K562 (cell line): ENCODE measurements around the gene TMEM139. TPM values are rescaled to one million over a fixed set of nuclear protein-coding genes. Genes with fewer than 3 reads are reported as not detected.

Source experiments
- ATAC-seq: fragments of 200-7000 bp; cut with Tn5 transposase; 3 replicates; pipeline ENCODE4 v1.9.1; 2020; ENCODE audit warnings: moderate library complexity
- BruUV-seq: library from RNA; stranded (reverse); fragments of 400-500 nt; replicated peaks from 2 replicates; lab custom pipeline; 2021; lab: Mats Ljungman, UMichigan
- CTCF ChIA-PET: fragments of 300-600 bp; formaldehyde crosslinking; extraction: SDS; loops from one replicate; lab custom pipeline; 2021; ENCODE audit warnings: low intra/inter-chr PET ratio; lab: Yijun Ruan, JAX
- POLR2A ChIA-PET: fragments of 300-600, 350-650 bp; sonication (Branson Sonifier 250); formaldehyde crosslinking; extraction: SDS; loops from one replicate; lab custom pipeline; 2021; ENCODE audit warnings: antibody characterized with exemption, inconsistent platforms; lab: Yijun Ruan, JAX
- DNase-seq, 4 experiments: peaks; one replicate each; pipeline versions ENCODE4 v3.0.0 to v3.0.0-alpha.2; 2011 to 2018; ENCODE audit warnings: low spot score in 3 of 4, mixed read lengths in 3 of 4; ENCODE audit errors: extremely low read depth in 1 of 4
- FAIRE-seq: peaks from 2 replicates; lab custom pipeline; 2011; peaks lifted over from hg19 to GRCh38; lab: Jason Lieb, UNC
- H2AFZ ChIP-seq: 2 replicates; pipeline ENCODE4 v1.6.0; 2011; ENCODE audit warnings: low read depth, low read length, control low read depth, inconsistent platforms
- H3K27ac ChIP-seq: fragments of 200-600 bp; 3 replicates; pipeline ENCODE4 v1.8.0; 2011; ENCODE audit warnings: low read depth, mild to moderate bottlenecking, control low read depth, inconsistent platforms, low read length, moderate library complexity, mixed read lengths; ENCODE audit errors: extremely low read depth
- H3K27me3 ChIP-seq, 2 experiments: fragments of 300-600 bp in 1 of 2; 2 replicates in 1 of 2; 3 replicates in 1 of 2; pipeline versions ENCODE4 v1.6.0 to v1.8.0; 2011; ENCODE audit warnings: inconsistent platforms in 2 of 2, low read length in 2 of 2, mild to moderate bottlenecking in 1 of 2, mixed read lengths in 1 of 2, moderate library complexity in 1 of 2; ENCODE audit not compliant: control insufficient read depth in 2 of 2, insufficient read depth in 2 of 2
- H3K36me3 ChIP-seq: fragments of 300-600 bp; 3 replicates; pipeline ENCODE4 v1.8.0; 2011; ENCODE audit warnings: mild to moderate bottlenecking, low read length, inconsistent platforms; ENCODE audit not compliant: control insufficient read depth, insufficient read depth
- H3K4me1 ChIP-seq, 2 experiments: fragments of 200-600 bp in 1 of 2; replicated peaks in 1 of 2; 2 replicates in 1 of 2; 3 replicates in 1 of 2; pipeline versions ENCODE4 v1.5.1 to v1.8.0; 2011; ENCODE audit warnings: inconsistent platforms in 2 of 2, low read length in 2 of 2, mild to moderate bottlenecking in 1 of 2, mixed read lengths in 1 of 2, moderate library complexity in 1 of 2; ENCODE audit not compliant: control insufficient read depth in 2 of 2, insufficient read depth in 2 of 2
- H3K4me2 ChIP-seq: 2 replicates; pipeline ENCODE4 v1.6.1; 2011; ENCODE audit warnings: low read length, control low read depth, inconsistent platforms, mixed read lengths; ENCODE audit not compliant: insufficient read depth
- H3K4me3 ChIP-seq: fragments of 200-600 bp; sonication (generic), shearing (Covaris generic); 2 replicates; pipeline ENCODE4 v1.5.1; 2016; ENCODE audit warnings: control low read depth, inconsistent platforms
- H3K79me2 ChIP-seq: fragments of 200-600 bp; 3 replicates; pipeline ENCODE4 v1.8.0; 2011; ENCODE audit warnings: low read length, inconsistent platforms; ENCODE audit not compliant: control insufficient read depth, insufficient read depth
- H3K9ac ChIP-seq, 2 experiments: 2 replicates each; pipeline versions ENCODE4 v1.6.0 to v1.6.1; 2011; ENCODE audit warnings: low read depth in 2 of 2, low read length in 2 of 2, control low read depth in 1 of 2, inconsistent platforms in 1 of 2, mild to moderate bottlenecking in 1 of 2, mixed read lengths in 1 of 2; ENCODE audit not compliant: insufficient read depth in 1 of 2
- H3K9me1 ChIP-seq: one replicate; pipeline ENCODE4 v1.6.0; 2011; ENCODE audit warnings: inconsistent platforms, mild to moderate bottlenecking, low read length, moderate library complexity; ENCODE audit not compliant: control insufficient read depth, insufficient read depth
- H3K9me3 ChIP-seq: replicated peaks from 2 replicates; pipeline ENCODE4 v1.5.1; 2011; ENCODE audit warnings: low read depth, low read length, inconsistent platforms; ENCODE audit not compliant: control insufficient read depth, insufficient read depth
- H4K20me1 ChIP-seq: replicated peaks from 2 replicates; pipeline ENCODE4 v1.6.1; 2011; ENCODE audit warnings: low read length, inconsistent platforms, mixed read lengths; ENCODE audit not compliant: control insufficient read depth, insufficient read depth
- ARHGAP35 ChIP-seq: fragments of 450-650 bp; IDR thresholded peaks from 2 replicates; pipeline ENCODE4 v1.6.1; 2018; ENCODE audit not compliant: partially characterized antibody
- BRD9 ChIP-seq: fragments of 450-650 bp; IDR thresholded peaks from 2 replicates; pipeline ENCODE4 v1.6.1; 2018; ENCODE audit warnings: low read depth; ENCODE audit not compliant: partially characterized antibody
- CCAR2 ChIP-seq: fragments of 200-400 bp; formaldehyde crosslinking; IDR thresholded peaks from 2 replicates; pipeline ENCODE4 v1.6.1; 2017; ENCODE audit warnings: mild to moderate bottlenecking, low read depth, low read length
- CGGBP1 ChIP-seq: fragments of 250-450 bp; sonication (Bioruptor Pico); IDR thresholded peaks from 2 replicates; pipeline ENCODE4 v1.9.0; 2021; ENCODE audit warnings: mild to moderate bottlenecking
- CREM ChIP-seq: IDR thresholded peaks from 2 replicates; pipeline ENCODE4 v1.6.1; 2014; ENCODE audit warnings: antibody characterized with exemption, low read depth
- ELF1 ChIP-seq: fragments of 200-800 bp; sonication (Bioruptor generic); IDR thresholded peaks from 2 replicates; pipeline ENCODE4 v1.6.1; 2016; ENCODE audit warnings: missing genetic modification characterization, missing compliant biosample characterization
- ETV5 ChIP-seq: sonication (generic); formaldehyde crosslinking; IDR thresholded peaks from 2 replicates; pipeline ENCODE4 v1.4.0; 2020; ENCODE audit warnings: low read depth, mild to moderate bottlenecking, missing genetic modification reagents
- HDAC8 ChIP-seq: fragments of 450-650 bp; IDR thresholded peaks from 2 replicates; pipeline ENCODE4 v1.6.1; 2016; ENCODE audit warnings: mild to moderate bottlenecking, missing genetic modification characterization, moderate library complexity, missing compliant biosample characterization
- KAT2B ChIP-seq: IDR thresholded peaks from one replicate; pipeline ENCODE4 v1.6.1; 2012; ENCODE audit warnings: low read depth, mild to moderate bottlenecking, control low read depth, inconsistent platforms, low read length, moderate library complexity
- KDM1A ChIP-seq, 2 experiments: fragments of 450-650 bp; IDR thresholded peaks; 2 replicates each; pipeline ENCODE4 v1.6.1; 2016; ENCODE audit warnings: mild to moderate bottlenecking in 2 of 2
- L3MBTL2 ChIP-seq: fragments of 450-650 bp; IDR thresholded peaks from 2 replicates; pipeline ENCODE4 v1.6.1; 2016; ENCODE audit warnings: mild to moderate bottlenecking, moderate library complexity
- MEF2A ChIP-seq: IDR thresholded peaks from 2 replicates; pipeline ENCODE4 v1.6.1; 2011; ENCODE audit warnings: low read depth, mild to moderate bottlenecking, low read length, moderate library complexity; ENCODE audit not compliant: control insufficient read depth
- MEIS2 ChIP-seq: fragments of 450-650 bp; IDR thresholded peaks from 2 replicates; pipeline ENCODE4 v1.6.1; 2014; ENCODE audit warnings: mild to moderate bottlenecking; ENCODE audit not compliant: partially characterized antibody
- NCOA6 ChIP-seq: fragments of 450-650 bp; IDR thresholded peaks from 2 replicates; pipeline ENCODE4 v1.6.1; 2017; ENCODE audit warnings: mild to moderate bottlenecking
- PHF21A ChIP-seq: fragments of 450-650 bp; IDR thresholded peaks from 2 replicates; pipeline ENCODE4 v1.6.1; 2017; ENCODE audit warnings: low read depth, borderline replicate concordance
- RBM25 ChIP-seq: fragments of 200-400 bp; formaldehyde crosslinking; IDR thresholded peaks from 2 replicates; pipeline ENCODE4 v1.6.1; 2018; ENCODE audit warnings: low read length, low read depth, moderate library complexity; ENCODE audit not compliant: severe bottlenecking
- TCF3 ChIP-seq: sonication (generic); formaldehyde crosslinking; IDR thresholded peaks from 2 replicates; pipeline ENCODE4 v1.4.0; 2020; ENCODE audit warnings: mild to moderate bottlenecking, missing genetic modification reagents
- VEZF1 ChIP-seq: fragments of 200-800 bp; sonication (Bioruptor generic); IDR thresholded peaks from 2 replicates; pipeline ENCODE4 v1.6.1; 2017; ENCODE audit warnings: missing genetic modification characterization, missing compliant biosample characterization
- ZNF785 ChIP-seq: fragments of 250-450 bp; sonication (Bioruptor Pico); IDR thresholded peaks from 2 replicates; pipeline ENCODE4 v1.4.0; 2020; ENCODE audit warnings: mild to moderate bottlenecking
- WGBS: fragments of 100-300 bp; shearing (Covaris generic); methylation state at CpG from one replicate; pipeline ENCODE4 v1.1.6; 2016; ENCODE audit warnings: low coverage, mixed read lengths; ENCODE audit not compliant: insufficient coverage; ENCODE audit errors: missing lambda C conversion rate; 5-methylcytosine and 5-hydroxymethylcytosine counted together
- in situ Hi-C: fragments of 300-500 bp; cut with MboI; formaldehyde crosslinking; loops from 4 replicates; pipeline ENCODE4 v1.15.0; 2018; ENCODE audit warnings: inconsistent platforms, mixed read lengths
- intact Hi-C: fragments of 100-400 bp; cut with micrococcal nuclease; formaldehyde crosslinking; loops from 2 replicates; pipeline ENCODE4 v1.14.2; 2022
- polyA plus RNA-seq, 8 experiments: library from polyadenylated mRNA; depleted of rRNA in 4 of 8; stranded (reverse) in 5 of 8; unstranded in 3 of 8; fragments of >200 nt; fragmentation: Nextera tagmentation in 2 of 8; fragmentation: Illumina TruSeq in 1 of 8; extraction: Ambion mirVana in 2 of 8; extraction: Trizol in 1 of 8; gene quantifications; 2 replicates each; pipeline versions ENCODE4 v1.2.1 to v1.2.3, GENCODE V29; 2011 to 2014; ENCODE audit warnings: inconsistent platforms in 1 of 8, missing spikeins in 1 of 8
- total RNA-seq, 7 experiments: library from RNA; depleted of rRNA in 6 of 7; stranded (reverse); fragments of >200 nt in 6 of 7; fragmentation: Illumina TruSeq in 2 of 7; extraction: Trizol in 2 of 7; gene quantifications; 2 replicates each; pipeline versions ENCODE4 v1.2.1 to v1.2.3, GENCODE V29; 2011 to 2021; ENCODE audit warnings: low replicate concordance in 1 of 7
- TF ChIP-seq, protein P1 (sequence below): fragments of 450-650 bp; IDR thresholded peaks from 2 replicates; pipeline ENCODE4 v1.6.1; 2016
- TF ChIP-seq, protein P2 (sequence below): fragments of 450-650 bp; IDR thresholded peaks from 2 replicates; pipeline ENCODE4 v1.6.1; 2014; ENCODE audit warnings: low read depth, mild to moderate bottlenecking, moderate library complexity, borderline replicate concordance

Gene TMEM139
- total and polyA plus RNA-seq, 9 of the 15 experiments (the other 6 are each of a cell fraction or from before 2014, with no cell fraction given), result 0.27 to 1.8 (median 0.79) TPM

- intact Hi-C loops (loop anchor here (5.0 kb wide), 1 partner anchor 254 kb away; no protein-coding TSS in a partner anchor), in situ Hi-C loops (loop anchor here (10.0 kb wide), 1 partner anchor 61 kb away; no protein-coding TSS in a partner anchor)
- ChIA-PET CTCF (interaction anchor here (0.7 kb wide), 1 partner anchor 56 kb away, joined by 5 read pairs; no protein-coding TSS in a partner anchor), POLR2A (interaction anchor here (1.8 kb wide), 1 partner anchor 16 kb away, joined by 3 read pairs; no protein-coding TSS in a partner anchor)
- H3K9me1 ChIP-seq, result no peaks in the 10 kb centered on the region
- no peaks in the 10 kb centered on the region; a peak in 1 of 5 replicates for H3K4me1 ChIP-seq
- H3K79me2 ChIP-seq, result no peaks in the 10 kb centered on the region
- H2AFZ ChIP-seq, result peak overlapping the region; percentile 37
- 7% methylated on average over 3 of the region's 3 CpGs for WGBS
- H3K9ac ChIP-seq, result no peak overlapping the region
- DNase-seq (no peak), ATAC-seq (peak; percentile 11; the same call in 2 of the 3 replicates), FAIRE-seq (no peak)
- H3K36me3 ChIP-seq, result no peaks in the 10 kb centered on the region
- no peaks in the 10 kb centered on the region; a peak in 1 of 5 replicates for H3K27me3 ChIP-seq
- TF ChIP-seq ETV5 (CRISPR knock-in tag) (no peak), ARHGAP35 (no peak), ELF1 (tag) (no peak), KDM1A (IDR thresholded peaks at IDR 0.05) (0 out of 4 replicates have a peak, but pooled peaks of 1 of the 2 experiments have one; percentile 41), MEF2A (no peak), HDAC8 (tag) (no peak), KAT2B (no peak), CCAR2 (no peak), RBM25 (no peak), CREM (no peak), MEIS2 (peak; percentile 31), NCOA6 (no peak), PHF21A (no peak), L3MBTL2 (0 out of 2 replicates have a peak, but pooled peaks have one; percentile 17), BRD9 (no peak), ZNF785 (CRISPR knock-in tag) (no peak), TCF3 (no peak), CGGBP1 (CRISPR knock-in tag) (no peak), VEZF1 (no peak)
- TF ChIP-seq, protein P1, sequence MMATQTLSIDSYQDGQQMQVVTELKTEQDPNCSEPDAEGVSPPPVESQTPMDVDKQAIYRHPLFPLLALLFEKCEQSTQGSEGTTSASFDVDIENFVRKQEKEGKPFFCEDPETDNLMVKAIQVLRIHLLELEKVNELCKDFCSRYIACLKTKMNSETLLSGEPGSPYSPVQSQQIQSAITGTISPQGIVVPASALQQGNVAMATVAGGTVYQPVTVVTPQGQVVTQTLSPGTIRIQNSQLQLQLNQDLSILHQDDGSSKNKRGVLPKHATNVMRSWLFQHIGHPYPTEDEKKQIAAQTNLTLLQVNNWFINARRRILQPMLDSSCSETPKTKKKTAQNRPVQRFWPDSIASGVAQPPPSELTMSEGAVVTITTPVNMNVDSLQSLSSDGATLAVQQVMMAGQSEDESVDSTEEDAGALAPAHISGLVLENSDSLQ, result peak; percentile 36; the same call in 1 of the 2 replicates
- TF ChIP-seq, protein P2, sequence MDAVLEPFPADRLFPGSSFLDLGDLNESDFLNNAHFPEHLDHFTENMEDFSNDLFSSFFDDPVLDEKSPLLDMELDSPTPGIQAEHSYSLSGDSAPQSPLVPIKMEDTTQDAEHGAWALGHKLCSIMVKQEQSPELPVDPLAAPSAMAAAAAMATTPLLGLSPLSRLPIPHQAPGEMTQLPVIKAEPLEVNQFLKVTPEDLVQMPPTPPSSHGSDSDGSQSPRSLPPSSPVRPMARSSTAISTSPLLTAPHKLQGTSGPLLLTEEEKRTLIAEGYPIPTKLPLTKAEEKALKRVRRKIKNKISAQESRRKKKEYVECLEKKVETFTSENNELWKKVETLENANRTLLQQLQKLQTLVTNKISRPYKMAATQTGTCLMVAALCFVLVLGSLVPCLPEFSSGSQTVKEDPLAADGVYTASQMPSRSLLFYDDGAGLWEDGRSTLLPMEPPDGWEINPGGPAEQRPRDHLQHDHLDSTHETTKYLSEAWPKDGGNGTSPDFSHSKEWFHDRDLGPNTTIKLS, result no peak
- no peak overlapping the region for H3K27ac ChIP-seq
- H3K4me3 ChIP-seq, result no peak overlapping the region
- BruUV-seq, result no TSS peak
- no peaks in the 10 kb centered on the region for H3K9me3 ChIP-seq
- no peaks in the 10 kb centered on the region for H4K20me1 ChIP-seq
- H3K4me2 ChIP-seq, result no peak overlapping the region
These were observed 41.1 kb upstream of the TMEM139 start for GRCh38 chr7:143243614-143244013.
